Measurements from ENCODE around the gene SRSF12. TPM values are rescaled to one million over a fixed set of nuclear protein-coding genes. Genes with fewer than 3 reads are reported as not detected.
"Not testable (repeated sequence)": the region's sequence is repeated elsewhere in the genome, so short reads cannot be mapped to it uniquely, and the experiment has no call there.

Gene SRSF12
- total RNA-seq, 4 donors from 2014 or later = 0.15 to 0.36 TPM; not detected in 2

DNA sequence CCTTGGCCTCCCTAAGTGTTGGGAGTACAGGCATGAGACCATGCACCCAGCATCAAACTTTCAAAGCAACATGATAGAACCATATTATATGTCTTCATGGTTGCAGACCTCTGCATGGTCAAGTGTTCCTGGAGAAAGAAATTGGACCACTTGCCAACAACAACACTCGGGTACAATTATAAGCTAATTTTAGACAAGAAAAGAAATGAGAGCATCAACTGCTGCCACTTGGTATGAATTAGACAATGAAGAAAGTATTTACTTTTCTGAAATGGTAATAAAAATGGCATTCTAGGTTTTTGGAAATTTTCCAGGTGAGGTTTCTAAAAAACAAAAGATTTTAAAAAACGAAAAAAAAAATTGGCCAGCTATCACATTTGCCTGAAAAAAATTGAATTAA lies 20.3 kb upstream of the SRSF12 start:
- Histone ChIP-seq H3K4me1 (no peaks in the 10 kb centered on the region), H3K4me3 (no peak overlapping the region), H3K27me3 (no peaks in the 10 kb centered on the region), H3K36me3 (no peaks in the 10 kb centered on the region), H3K9me3 (no peaks in the 10 kb centered on the region), H3K27ac (no peak overlapping the region)
- no peak for TF ChIP-seq POLR2A (IDR thresholded peaks at IDR 0.05)
- TF ChIP-seq, protein P1, sequence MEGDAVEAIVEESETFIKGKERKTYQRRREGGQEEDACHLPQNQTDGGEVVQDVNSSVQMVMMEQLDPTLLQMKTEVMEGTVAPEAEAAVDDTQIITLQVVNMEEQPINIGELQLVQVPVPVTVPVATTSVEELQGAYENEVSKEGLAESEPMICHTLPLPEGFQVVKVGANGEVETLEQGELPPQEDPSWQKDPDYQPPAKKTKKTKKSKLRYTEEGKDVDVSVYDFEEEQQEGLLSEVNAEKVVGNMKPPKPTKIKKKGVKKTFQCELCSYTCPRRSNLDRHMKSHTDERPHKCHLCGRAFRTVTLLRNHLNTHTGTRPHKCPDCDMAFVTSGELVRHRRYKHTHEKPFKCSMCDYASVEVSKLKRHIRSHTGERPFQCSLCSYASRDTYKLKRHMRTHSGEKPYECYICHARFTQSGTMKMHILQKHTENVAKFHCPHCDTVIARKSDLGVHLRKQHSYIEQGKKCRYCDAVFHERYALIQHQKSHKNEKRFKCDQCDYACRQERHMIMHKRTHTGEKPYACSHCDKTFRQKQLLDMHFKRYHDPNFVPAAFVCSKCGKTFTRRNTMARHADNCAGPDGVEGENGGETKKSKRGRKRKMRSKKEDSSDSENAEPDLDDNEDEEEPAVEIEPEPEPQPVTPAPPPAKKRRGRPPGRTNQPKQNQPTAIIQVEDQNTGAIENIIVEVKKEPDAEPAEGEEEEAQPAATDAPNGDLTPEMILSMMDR (IDR thresholded peaks at IDR 0.05) = no peak
- TF ChIP-seq EP300 (IDR thresholded peaks at IDR 0.05) = no peak
- TF ChIP-seq POLR2AphosphoS5 (IDR thresholded peaks at IDR 0.05) = no peak
- 67% methylated on average over 2 of the region's 2 CpGs for WGBS
- no peak for DNase-seq (ENCODE audit: low spot score in 2 of 2)

DNA sequence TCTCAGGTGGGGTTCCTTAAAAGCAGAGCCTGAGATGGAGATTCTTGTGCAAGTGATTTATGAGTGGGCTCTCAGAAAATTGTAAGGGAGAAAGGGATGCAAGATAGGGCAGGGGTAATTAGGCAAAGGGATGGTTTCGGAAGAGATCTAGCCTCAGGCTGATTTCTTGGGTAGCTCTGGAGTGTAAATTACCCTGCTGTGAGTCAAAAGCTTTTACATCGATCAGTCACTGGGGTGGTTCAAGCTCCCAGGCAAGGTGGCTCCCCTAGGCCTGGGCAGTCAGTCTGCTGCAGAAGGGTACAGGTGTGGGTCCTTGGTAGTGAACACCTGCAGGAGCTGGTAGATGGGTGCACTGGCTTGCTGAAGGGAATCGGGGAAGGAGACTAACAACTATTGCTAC lies 16.9 kb upstream of the SRSF12 start:
- no peak overlapping the region for H3K27ac ChIP-seq
- H3K36me3 ChIP-seq = no peaks in the 10 kb centered on the region
- TF ChIP-seq POLR2AphosphoS5 (IDR thresholded peaks at IDR 0.05) = no peak
- no peak for TF ChIP-seq POLR2A (IDR thresholded peaks at IDR 0.05)
- TF ChIP-seq, protein P1 (IDR thresholded peaks at IDR 0.05) = no peak
- TF ChIP-seq EP300 (IDR thresholded peaks at IDR 0.05) = no peak
- H3K27me3 ChIP-seq = no peaks in the 10 kb centered on the region
- H3K9me3 ChIP-seq = no peaks in the 10 kb centered on the region
- no peak overlapping the region for H3K4me3 ChIP-seq
- DNase-seq (ENCODE audit: low spot score in 2 of 2) = no peak
- H3K4me1 ChIP-seq = no peaks in the 10 kb centered on the region
- WGBS = 77% methylated on average over 3 of the region's 3 CpGs

DNA sequence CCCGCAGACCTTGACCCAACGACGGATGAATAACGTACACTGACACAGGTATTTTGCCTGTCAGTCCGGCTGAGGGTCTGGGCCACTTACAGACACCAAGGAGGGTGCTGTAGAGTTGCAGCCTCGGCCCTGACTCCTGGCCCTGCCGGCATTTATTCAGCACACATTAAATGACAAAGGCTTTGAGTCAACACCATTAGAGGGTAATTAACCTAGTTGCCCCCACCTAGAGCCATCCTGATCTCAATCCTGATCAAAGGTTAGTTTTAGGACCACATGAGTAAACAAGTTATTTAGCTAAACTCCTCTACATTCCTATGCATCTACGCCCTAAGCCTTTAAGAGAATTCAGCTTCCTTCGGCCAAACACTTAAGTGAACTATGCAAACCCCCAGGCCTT lies 16.1 kb upstream of the SRSF12 start:
- no peak overlapping the region for H3K27ac ChIP-seq
- TF ChIP-seq EP300 (IDR thresholded peaks at IDR 0.05) = no peak
- TF ChIP-seq POLR2AphosphoS5 (IDR thresholded peaks at IDR 0.05) = no peak
- TF ChIP-seq, protein P1 (IDR thresholded peaks at IDR 0.05) = no peak
- no peak for TF ChIP-seq POLR2A (IDR thresholded peaks at IDR 0.05)
- no peak overlapping the region for H3K4me3 ChIP-seq
- no peaks in the 10 kb centered on the region for H3K36me3 ChIP-seq
- 89% methylated on average over 9 of the region's 9 CpGs for WGBS
- no peaks in the 10 kb centered on the region for H3K9me3 ChIP-seq
- no peaks in the 10 kb centered on the region for H3K27me3 ChIP-seq
- H3K4me1 ChIP-seq = no peaks in the 10 kb centered on the region
- no peak for DNase-seq (ENCODE audit: low spot score in 2 of 2)

DNA sequence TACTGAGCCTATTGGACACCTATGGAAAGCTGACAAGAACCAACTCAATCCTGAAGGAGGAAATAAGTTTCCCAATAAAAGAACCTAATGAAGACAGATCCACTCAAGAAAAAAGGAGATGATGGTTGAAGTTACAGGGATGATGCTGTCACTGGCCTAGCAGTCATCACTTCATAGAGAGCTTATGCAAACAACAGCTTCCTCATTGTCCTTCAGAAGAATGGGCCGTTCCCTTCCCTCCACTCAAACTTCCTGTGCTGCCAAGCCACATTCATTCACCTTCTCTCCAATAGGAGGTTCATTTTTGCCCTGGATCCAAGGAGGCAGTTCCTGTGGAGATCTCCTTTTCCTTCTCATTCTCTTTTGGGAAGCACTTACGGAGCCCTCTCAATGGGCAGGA lies 14.2 kb upstream of the SRSF12 start:
- TF ChIP-seq EP300 (IDR thresholded peaks at IDR 0.05) (no peak), POLR2A (IDR thresholded peaks at IDR 0.05) (no peak), POLR2AphosphoS5 (IDR thresholded peaks at IDR 0.05) (no peak)
- TF ChIP-seq, protein P1 (IDR thresholded peaks at IDR 0.05) = no peak
- Histone ChIP-seq H3K36me3 (no peaks in the 10 kb centered on the region), H3K27ac (no peak overlapping the region), H3K27me3 (no peaks in the 10 kb centered on the region), H3K4me3 (no peak overlapping the region), H3K4me1 (no peaks in the 10 kb centered on the region), H3K9me3 (no peaks in the 10 kb centered on the region)
- no peak for DNase-seq (ENCODE audit: low spot score in 2 of 2)
- 81% methylated on average over 2 of the region's 2 CpGs for WGBS

DNA sequence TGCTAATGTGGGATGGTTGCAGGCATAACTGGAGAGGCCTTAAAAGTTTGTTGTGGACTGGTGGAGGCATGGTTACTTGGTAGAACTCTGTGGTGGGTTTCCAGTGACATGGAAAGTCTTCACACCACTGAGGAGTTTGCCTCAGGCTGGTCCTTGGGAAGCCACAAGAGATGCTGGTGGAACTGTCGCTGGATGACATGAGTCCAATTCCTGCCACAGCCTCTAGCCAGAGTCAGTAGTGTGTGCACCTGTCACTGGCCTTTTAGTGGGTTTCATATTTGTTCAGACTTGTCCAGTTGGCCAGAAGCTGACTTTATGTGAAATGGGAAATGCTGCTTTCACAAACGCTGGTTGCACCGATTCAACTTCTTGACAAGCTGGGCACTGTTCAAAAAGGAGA lies 13.7 kb upstream of the SRSF12 start:
- 93% methylated on average over 2 of the region's 3 CpGs for WGBS
- H3K27me3 ChIP-seq = no peaks in the 10 kb centered on the region
- H3K4me1 ChIP-seq = no peaks in the 10 kb centered on the region
- H3K9me3 ChIP-seq = no peaks in the 10 kb centered on the region
- no peaks in the 10 kb centered on the region for H3K36me3 ChIP-seq
- no peak overlapping the region for H3K27ac ChIP-seq
- TF ChIP-seq, protein P1 (IDR thresholded peaks at IDR 0.05) = no peak
- TF ChIP-seq EP300 (IDR thresholded peaks at IDR 0.05) = no peak
- no peak for DNase-seq (ENCODE audit: low spot score in 2 of 2)
- H3K4me3 ChIP-seq = no peak overlapping the region

DNA sequence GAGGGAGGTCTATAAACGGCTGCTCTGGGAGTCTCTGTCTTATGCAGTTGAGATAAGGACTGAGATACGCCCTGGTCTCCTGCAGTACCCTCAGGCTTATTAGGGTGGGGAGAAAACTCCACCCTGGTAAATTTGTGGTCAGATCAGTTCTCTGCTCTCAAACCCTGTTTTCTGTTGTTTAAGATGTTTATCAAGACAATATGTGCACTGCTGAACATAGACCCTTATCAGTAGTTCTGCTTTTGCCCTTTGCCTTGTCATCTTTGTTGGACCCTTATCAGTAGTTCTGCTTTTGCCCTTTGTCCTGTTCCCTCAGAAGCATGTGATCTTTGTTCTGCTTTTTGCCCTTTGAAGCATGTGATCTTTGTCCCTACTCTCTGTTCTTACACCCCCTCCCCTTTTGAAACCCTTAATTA lies 10.4 kb upstream of the SRSF12 start:
- 49% methylated on average over 2 of the region's 2 CpGs for WGBS
- not testable (repeated sequence) for H3K27ac ChIP-seq; H3K4me1 ChIP-seq; H3K9me3 ChIP-seq; H3K4me3 ChIP-seq; H3K27me3 ChIP-seq; H3K36me3 ChIP-seq; DNase-seq (ENCODE audit: low spot score in 2 of 2)

Measured in suprapubic skin (tissue), 4 donors.